Activated CD4-positive, alpha-beta T cell treated with anti-CD3 and anti-CD28 coated beads, Interleukin-2, Interleukin-6, amounts not matched to agents 100 ng/mL and 50 ng/mL, durations not matched to agents 16 hours and 8 hours (primary cell): ENCODE data around the gene BTBD9.
A peak's percentile ranks its signal among the peaks of the same experiment; 100 is the strongest.

Experiments used
- DNase-seq: peaks from one replicate; pipeline ENCODE4 v3.0.0-alpha.2; 2020

The BTBD9 gene

DNA sequence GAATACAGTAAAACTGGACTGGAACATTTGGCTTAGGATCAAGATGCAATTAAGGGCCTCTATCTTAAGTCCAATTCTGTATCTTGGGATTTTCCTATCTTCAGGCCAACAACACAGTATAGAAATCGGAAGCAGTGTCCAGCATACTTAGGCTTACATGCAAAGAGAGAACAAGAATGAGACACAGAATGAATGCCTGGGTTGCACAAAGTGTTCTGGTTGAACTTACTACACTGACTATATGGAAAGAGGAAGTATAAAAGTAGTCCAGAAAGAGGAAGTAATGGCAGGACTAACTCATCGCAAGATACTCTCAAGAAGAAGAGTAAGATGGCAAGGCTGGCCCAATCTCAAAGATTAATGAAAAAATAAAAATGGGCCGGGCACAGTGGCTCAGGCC is 87.6 kb downstream of the BTBD9 start:
- no peak for DNase-seq

DNA sequence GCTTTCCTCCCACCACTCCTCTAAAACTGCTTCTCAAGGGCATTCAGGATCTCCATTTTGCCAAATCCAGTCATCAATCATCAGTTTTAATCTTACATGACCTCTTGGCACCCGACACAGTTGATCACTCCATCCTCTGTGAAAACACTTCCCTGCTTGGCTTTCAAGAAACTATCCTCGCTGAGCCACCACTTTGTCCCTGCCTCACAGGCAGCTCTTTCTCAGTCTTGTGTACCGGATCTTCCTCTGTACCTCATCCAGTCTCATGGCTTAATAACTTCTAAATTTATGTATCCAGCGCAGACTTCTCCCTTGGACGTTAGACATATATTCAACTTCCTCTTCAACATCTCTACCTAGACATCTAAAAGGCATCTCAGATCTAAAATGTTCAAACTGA is 89.9 kb downstream of the BTBD9 start:
- DNase-seq, result no peak

DNA sequence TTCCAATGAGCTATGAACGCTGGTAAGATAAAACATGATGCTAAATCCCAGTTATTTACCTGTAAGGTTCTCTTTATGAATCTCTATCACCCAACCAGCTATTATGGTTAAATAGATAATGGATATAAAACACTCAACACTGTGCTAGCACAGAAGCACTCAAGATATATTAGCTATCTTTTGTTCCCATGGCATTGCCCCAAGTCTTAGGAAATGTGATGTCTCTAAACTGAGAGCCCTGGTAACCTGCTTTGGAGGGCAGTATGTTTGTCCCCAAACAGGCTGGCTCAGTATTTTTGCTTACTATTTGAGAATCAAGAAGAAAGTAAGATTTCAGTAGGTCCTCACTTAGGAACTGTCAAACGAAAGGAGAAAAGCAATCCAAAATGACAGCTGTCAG is 90.5 kb downstream of the BTBD9 start:
- no peak for DNase-seq

DNA sequence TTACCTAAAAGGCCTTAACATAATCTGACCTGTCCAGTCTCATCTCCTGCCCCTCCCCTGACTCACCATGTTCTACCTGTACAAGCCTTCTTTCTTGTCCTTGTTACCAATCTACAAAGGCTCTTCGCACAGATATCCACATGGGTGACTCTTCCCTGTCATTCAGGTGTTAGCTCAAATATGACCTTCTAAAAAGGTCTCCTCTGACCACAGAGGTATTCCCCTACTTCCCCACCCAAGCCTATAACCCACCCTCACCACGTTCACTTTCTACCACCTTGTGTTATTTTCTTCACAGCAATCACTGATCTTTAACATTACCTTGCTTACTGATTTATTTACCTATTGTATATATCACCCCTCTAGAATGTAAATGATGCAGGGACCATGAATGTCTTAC is 96.7 kb downstream of the BTBD9 start:
- DNase-seq, result no peak

DNA sequence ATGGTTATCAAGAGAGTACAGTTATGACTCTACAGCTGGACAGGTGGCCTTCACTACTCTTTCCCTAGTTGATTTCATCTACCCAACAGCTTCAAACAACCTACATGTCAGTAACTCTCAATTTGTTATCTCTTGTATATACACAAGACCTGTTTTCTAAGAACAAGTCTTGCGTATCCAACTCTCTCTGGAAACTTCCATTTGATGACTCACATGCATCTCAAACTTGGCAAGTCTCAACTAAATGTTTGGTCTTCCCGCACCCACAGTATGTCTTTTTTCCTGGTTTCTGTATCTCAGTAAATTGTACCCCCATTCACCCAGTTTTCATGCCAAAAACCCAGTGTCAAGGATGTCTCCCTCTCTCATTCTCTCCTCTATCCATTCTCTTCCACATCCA is 97.7 kb downstream of the BTBD9 start:
- no peak for DNase-seq

DNA sequence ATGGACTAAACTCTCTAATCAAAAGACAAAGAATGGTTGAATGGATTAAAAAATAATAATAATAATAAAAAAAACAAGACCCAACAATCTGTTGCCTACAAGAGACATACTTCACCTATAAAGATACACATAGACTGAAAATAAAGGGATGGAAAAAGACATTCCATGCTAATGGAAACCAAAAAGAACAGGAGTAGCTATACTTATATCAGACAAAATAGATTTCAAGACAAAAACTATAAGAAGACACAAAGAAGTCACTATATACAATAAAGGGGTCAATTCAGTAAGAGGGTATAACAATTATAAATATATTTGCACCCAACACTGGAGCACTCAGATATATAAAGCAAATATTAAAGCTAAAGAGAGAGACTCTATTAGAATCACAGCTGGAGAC is 106.7 kb downstream of the BTBD9 start:
- DNase-seq, result no peak

DNA sequence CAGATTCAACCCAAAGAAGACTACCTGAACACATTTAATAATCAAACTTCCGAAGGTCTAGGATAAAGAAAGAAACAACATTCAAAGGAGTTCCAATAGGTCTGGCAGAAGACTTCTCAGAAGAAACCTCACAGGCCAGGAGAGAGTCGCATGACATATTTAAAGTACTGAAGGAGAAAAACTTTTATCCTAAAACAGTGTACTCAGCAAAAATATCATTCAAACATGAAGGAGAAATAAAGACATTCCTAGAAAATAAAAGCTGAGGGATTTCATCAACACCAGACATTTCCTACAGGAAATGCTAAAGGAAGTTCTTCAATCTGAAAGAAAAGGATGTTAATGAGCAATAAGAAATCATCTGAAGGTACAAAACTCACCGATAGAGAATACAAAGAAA is 108.6 kb downstream of the BTBD9 start:
- DNase-seq, result no peak

DNA sequence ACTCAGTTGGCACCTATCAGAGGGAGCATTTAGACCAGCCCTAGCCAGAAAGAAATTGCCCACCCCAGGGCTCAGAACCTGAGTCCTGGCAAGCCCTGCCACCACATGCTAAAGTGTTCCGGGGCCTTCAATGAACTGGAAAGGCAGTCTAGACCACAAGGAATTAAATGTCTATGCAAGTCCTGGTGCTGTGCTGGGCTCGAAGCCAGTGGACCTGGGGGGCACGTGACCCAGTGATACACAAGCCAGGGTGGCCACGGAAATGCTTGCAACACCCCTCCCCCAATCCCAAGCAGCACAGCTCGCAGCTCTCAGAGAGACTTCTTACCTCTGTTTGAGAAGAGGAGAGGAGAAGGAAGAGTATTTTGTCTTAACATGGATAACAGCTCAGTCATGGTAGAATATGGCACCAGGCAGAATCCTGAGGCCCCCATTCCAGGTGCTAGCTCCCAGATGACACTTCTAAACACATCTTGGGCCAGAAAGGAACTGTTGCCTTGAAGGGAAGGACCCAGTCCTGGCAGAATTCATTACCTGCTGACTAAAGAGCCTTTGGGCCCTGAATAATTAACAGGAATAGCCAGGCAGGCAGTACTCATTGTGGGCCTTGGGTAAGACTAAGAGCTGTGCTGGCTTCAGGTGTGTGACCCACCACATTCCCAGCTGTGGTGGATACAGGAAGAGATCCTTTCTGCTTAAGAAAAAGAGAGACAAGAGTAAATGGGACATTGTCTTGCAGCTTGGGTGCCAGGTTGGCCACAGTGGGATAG is 111.3 kb downstream of the BTBD9 start:
- DNase-seq, result no peak

DNA sequence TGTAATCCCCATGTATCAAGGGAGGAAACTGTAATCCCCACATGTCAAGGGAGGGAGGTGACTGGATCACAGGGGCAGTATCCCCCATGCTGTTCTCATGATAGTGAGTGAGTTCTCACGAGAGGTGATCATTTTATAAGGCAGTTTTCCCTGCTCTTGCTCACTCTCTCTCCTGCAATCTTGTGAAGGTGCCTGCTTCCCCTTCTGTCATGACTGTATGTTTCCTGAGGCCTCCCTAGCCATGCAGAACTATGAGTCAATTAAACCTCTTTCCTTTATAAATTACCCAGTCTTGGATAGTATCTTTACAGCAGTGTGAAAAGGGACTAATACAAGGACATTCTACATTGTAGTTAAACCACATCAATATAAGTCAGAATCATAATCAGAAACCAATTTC is 112.4 kb downstream of the BTBD9 start:
- no peak for DNase-seq

DNA sequence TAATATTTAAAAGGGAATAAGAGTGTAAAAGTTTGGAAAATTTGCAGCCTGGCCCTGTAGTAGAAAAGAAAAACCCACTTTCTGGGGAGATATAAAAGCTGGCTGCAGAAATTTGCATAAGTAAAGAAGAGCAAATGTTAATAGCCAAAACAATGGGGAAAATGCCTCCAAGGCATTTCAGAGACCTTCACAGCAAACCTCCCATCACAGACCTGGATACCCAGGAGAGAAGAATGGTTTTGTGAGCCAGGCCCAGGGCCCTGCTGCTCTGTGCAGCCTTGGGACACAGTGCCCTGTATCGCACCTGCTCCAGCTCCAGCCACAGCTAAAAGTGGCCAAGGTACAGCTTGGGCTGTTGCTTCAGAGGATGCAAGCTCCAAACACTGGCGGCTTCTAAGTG is 113.8 kb downstream of the BTBD9 start:
- no peak for DNase-seq

DNA sequence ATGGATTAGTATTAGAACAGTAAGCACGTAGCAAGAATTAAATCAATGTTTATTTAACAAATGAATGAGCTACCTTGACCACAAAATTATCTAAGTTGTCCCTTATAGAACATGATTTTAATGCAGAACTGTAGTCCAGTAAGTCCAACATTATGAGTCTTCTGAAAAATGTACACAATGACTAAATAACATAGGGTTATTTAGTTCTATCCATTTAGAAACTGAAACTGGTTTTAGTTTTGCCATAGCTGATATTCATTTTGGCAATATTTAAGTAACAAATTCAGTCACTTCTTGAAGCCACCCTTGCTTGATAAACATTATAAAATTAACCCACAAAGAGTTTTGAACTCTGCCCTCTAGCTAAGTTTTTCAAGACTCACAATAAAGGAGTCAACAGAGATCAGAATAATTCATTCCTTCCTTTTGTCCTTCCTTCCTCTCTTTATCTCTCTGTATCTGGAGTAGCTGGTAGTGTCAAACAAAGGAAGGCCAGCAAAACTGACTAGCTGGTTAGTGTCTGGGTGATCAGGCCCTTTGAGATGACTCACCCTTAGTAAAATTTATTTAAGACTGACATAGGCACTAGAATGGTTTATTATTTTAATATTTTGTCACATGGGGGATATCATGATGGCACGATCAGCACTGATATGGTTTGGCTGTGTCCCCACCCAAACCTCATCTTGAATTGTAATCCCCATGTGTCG is 115.1 kb downstream of the BTBD9 start:
- DNase-seq, result peak; percentile 8

DNA sequence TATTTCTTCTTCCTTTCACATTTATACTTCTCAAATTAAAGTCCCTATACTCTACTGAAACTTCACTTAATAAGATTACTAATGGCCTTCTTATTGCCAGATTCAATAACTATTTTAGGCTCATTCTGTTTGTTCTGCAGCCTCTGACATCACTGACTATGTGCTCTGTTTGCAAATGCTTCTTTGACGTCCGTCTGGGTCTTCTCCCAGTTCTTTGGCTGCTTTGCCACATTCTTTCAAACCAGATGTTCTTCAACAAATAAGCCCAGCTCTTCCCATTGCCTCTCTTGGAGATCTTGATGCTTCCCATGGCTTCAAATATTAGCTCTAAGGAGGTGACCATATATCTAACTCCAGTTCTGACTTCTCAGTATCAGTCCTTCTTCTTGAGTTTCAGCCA is 117.4 kb downstream of the BTBD9 start:
- DNase-seq, result no peak

DNA sequence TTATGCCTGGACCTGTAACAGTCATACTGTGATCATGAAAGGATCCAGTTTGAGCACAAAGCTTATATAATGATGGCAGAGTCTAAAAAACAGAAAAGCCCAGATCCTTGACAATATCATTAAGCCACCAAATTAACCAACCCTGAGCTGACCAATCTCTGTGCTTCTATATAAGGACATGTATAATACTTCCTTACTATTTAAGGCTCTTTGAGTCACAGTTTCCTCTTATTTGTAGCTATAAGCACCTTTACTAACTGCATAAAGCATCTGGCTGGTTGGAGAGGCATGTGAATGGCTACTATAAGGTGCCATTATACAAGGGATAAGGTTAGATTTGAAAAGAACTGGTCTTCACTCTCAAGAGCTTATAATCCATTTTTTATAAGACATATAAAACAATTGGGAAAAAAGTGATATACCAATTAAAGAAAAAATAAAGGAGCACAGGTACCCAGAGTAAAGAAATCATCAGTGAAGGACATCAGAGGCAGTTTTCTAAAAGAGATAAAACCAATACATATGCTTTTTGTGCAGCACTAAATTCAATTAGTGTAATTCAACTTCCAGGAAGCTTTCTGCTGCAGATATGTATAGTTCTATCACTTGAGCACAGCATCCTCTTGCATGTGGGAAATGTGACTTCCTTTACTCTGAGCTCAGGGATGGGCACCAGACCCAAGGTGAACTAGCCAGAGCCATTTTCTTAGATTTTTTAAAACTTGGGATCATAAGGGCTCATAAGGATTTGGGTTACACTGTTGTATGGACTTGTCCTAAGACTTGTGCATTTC is 121.0 kb downstream of the BTBD9 start:
- no peak for DNase-seq

DNA sequence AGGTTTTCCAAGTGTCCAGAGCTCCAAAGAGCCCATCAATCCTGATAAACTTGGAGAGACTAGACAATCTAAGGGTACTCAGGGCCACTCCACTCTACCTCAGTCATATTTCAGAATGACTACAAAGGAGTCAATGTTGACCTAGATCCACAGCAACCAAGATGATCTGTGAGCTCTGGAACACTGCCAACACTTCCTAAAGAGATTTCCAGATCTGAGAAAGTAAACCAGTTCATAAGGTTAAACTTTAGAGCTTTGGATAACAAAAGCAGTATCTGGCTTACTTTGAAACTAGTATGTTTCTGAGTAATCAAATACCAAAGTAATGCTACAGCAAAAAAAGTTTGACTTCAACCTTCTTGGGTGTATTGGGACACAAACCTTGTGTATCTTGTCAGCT is 122.7 kb downstream of the BTBD9 start:
- DNase-seq, result no peak

DNA sequence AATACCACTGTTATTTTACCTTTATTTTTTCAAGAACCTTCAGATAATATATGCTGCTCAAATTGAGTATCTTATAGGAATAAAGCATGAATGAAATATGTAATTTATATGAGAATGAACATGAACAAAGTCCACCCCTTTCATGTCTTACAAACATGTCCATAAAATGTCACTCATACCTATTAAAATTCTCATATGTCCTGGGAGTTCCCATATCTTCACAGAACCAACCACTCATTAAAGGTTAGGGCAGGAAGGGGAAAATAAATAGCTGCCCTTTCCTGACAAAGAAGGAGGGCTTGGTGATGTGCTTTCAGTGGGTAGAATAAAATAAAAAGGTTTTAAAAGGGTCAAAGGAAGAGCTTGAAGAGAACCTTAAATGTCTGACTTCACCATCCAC is 125.3 kb downstream of the BTBD9 start:
- no peak for DNase-seq

DNA sequence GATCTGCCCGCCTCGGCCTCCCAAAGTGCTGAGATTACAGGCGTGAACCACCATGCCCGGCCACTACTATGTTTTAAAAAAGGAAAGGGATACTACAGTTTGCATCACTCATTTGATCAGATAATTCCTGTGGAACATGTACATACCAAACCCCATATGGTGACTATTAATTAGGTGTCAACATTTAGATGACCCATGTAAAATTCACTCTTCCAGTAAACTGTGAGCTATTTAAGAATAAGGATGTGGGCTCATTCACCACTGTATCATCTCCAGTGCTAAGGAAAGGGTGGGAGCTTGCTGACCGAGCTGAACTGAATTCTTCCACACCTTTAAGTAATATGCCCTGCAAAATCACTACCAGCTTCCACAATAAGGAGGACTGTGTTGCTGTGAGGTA is 127.5 kb downstream of the BTBD9 start:
- DNase-seq, result no peak

DNA sequence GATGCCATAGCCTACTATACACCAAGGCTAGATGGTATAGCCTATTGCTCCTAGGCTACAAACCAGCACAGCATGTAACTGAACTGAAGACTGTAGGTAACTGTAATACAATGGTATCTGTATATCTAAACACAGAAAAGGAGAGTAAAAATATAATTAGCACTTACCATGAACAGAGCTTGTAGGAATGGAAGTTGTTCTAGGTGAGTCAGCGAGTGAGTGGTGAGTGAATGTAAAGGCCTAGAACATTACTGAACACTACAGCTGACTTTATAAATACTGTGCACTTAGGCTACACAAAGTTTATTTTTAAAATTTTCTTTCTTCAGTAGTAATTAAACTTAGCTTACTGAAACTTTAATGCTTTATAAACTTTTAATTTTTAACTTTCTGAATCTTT is 129.5 kb downstream of the BTBD9 start:
- DNase-seq, result no peak

DNA sequence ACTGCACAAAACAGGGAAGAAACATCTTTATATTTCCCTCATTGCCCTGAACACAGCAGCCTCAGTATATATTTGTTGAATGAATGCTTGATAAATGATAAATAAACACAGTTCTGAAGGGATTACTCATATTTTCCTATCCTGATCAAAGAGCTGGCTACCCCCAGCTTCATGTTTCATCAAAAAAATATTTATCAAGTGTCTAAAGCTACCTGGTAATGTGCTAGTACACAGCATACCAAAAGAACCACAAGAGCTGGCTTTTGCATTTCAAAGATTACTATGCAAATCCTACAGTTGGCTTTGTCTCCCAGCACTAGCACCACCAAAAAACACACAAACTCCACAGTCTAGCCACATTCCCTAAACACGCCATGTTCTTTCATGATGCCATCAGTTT is 130.0 kb downstream of the BTBD9 start:
- no peak for DNase-seq

DNA sequence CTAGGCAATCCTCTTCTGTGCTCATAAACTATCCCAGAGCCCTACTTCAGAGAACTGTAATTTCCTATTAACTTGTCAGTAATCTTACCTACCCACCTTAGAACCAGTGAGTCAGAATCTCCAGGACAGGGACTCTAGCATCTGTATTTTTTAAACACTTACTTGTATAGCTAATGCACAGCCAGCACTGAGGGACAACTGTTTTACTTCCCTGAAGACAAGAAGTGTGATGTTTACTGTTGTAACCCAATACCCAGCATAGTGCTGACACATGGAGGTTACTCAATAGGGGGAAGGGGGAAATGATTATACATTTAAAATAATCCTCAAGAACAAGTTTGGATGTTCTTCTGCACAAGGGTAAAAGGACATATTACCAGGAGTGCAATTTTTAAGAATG is 130.8 kb downstream of the BTBD9 start:
- no peak for DNase-seq

DNA sequence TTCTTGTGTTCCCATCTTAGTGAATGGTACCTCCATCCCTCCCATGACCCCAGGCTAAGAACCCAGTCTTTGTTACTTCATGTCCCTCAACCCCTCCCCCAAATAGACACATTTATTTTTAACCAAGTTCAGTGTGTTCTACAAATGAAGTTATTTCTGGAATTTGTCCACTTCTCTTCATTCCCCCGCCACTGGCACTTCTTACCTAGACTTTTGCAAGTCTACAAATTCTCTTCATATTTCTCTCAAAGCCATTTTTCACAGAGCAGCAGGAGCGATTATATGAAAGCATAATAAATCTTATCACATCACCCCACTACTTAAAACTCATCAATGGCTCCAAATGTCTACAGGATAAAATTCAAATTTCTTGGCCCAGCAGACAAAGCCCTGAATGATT is 131.4 kb downstream of the BTBD9 start:
- DNase-seq, result no peak

DNA sequence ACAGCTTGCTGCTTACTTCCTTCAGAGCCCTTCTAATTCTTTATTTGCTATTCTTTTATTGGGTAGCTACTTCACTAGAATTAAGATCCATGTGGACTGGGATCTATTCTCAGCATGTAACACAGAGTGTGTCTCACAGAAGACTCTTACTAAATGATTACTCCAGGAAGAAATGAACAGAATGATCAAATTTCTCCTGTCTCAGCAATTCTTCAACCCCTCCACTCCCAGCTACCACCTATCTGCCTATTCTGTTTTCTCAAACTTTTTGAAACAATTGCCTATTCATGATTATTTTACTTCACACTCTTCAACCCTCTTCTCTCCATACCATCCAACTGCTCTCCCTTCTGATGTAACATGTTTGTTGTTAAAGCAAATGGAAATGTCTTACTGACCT is 132.6 kb downstream of the BTBD9 start:
- no peak for DNase-seq

DNA sequence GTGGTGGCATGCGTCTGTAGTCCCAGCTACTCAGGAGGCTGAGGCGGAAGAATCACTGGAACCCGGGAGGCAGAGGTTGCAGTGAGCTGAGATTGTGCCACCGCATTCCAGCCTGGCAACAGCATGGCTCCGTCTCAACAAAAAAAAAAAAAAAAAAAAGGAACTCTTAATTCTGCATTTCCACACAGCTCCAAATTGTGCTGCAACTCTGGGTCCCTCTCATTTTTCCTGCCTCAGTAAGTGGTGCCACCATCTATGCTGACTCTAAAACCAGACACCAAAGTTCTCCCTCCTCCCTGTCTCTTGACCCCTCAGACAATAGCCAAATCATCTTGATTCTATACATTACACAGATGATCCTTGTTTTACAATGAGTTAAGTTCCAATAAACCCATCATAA is 133.9 kb downstream of the BTBD9 start:
- DNase-seq, result no peak

DNA sequence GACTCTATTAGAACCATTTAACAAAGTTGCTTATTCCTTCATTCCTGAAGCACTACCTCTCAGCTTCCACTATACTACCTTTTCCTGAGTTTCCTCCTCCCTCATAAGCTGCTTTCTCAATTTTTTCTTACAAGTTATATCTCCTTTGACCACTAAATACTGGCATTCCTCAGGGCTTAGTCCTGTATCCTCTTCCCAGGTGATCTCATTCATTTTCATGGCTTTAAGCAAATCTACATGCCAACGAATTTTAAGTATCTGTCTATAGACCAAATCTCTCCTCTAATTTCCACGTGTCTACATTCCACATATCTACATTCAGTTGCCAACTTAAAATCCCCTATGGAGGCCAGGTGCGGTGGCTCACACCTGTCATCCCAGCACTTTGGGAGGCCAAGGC is 134.7 kb downstream of the BTBD9 start:
- DNase-seq, result no peak
